H1 (cell line): ENCODE data around the gene TNFAIP8.

ENCODE experiments used
- BACH1 ChIP-seq: IDR thresholded peaks from 2 replicates; pipeline ENCODE4 v1.6.1; 2012; ENCODE audit warnings: low read length, improper control_type of control experiment
- EZH2 ChIP-seq: fragments of 200-600 bp; sonication (generic); IDR thresholded peaks from 2 replicates; pipeline ENCODE4 v1.7.1; 2012; ENCODE audit warnings: low read depth, mild to moderate bottlenecking, moderate library complexity, low read length, inconsistent platforms; ENCODE audit not compliant: severe bottlenecking
- JUND ChIP-seq: IDR thresholded peaks from 2 replicates; pipeline ENCODE4 v1.6.1; 2011; ENCODE audit warnings: mild to moderate bottlenecking, improper control_type of control experiment, low read length
- POLR2A ChIP-seq, 2 experiments: IDR thresholded peaks; 1 replicate in 1 of 2; 2 replicates in 1 of 2; pipeline ENCODE4 v1.6.1; 2011; ENCODE audit warnings: low read depth in 2 of 2, low read length in 2 of 2, mild to moderate bottlenecking in 2 of 2; ENCODE audit errors: control extremely low read depth in 1 of 2
- RAD21 ChIP-seq, 2 experiments: IDR thresholded peaks in 1 of 2; conservative IDR thresholded peaks in 1 of 2; 2 replicates each; pipeline ENCODE4 v1.6.1; 2011; ENCODE audit warnings: low read depth in 2 of 2, low read length in 2 of 2, improper control_type of control experiment in 1 of 2, inconsistent platforms in 1 of 2, mild to moderate bottlenecking in 1 of 2, moderate library complexity in 1 of 2
- SIN3A ChIP-seq, 2 experiments: IDR thresholded peaks in 1 of 2; conservative IDR thresholded peaks in 1 of 2; 2 replicates each; pipeline ENCODE4 v1.6.1; 2011 to 2012; ENCODE audit warnings: low read length in 2 of 2, improper control_type of control experiment in 1 of 2, low read depth in 1 of 2, mild to moderate bottlenecking in 1 of 2
- SP1 ChIP-seq: IDR thresholded peaks from 2 replicates; pipeline ENCODE4 v1.6.1; 2011; ENCODE audit warnings: low read depth, low read length
- TEAD4 ChIP-seq: IDR thresholded peaks from 2 replicates; pipeline ENCODE4 v1.6.1; 2012; ENCODE audit warnings: low read depth, low read length, inconsistent platforms, mixed read lengths
- TF ChIP-seq, protein P1 (sequence below), 3 experiments: IDR thresholded peaks; 1 replicate in 2 of 3; 2 replicates in 1 of 3; pipeline versions ENCODE4 v1.5.1 to v1.6.1; 2011; ENCODE audit warnings: low read length in 3 of 3, mild to moderate bottlenecking in 3 of 3, inconsistent platforms in 2 of 3, low read depth in 1 of 3, moderate library complexity in 1 of 3; ENCODE audit not compliant: insufficient read depth in 1 of 3; ENCODE audit errors: control extremely low read depth in 1 of 3

DNA sequence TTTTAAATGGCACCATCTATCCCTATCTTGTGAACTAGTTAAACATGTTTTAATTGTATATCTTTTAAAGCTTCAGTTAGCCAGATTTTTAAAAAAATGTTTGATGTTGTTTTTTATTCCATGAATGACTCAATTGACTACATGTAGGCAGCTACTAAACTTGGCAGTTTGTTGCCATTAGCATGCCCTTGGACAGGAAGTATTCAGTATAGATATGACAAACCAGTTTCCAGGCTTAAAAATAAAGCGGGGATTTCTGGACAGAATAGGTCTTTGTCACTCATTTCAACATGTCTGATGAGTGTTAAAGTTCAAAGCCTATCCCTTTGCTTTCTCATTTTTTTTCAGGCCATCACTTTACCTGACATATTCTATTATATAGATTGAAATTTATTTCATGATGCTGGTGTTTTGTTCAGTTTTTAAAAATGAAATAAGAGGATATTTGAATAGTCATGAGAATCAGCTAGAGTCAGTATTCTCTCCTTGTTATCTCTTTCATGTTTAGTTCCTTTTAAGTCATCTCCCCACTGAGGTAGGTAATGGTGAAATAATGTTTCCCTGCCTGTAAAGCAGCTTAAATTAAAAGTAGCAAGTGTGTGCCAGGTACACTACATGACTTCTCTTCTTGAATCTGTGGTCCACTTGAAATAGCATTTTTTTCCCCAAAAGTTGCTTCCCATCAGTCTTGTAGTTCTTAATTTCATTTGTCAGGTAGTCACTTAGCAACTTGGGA, 11.9 kb downstream of the TNFAIP8 start:
- TF ChIP-seq POLR2A (IDR thresholded peaks at IDR 0.05; ENCODE audit: control extremely low read depth in 1 of 2, low read depth in 2 of 2, low read length in 2 of 2) (no peak), JUND (no peak), SP1 (no peak), EZH2 (no peak), RAD21 (IDR thresholded peaks at IDR 0.05 in 1 of 2, conservative IDR thresholded peaks at IDR 0.05 in 1 of 2; ENCODE audit: low read depth in 2 of 2, low read length in 2 of 2) (no peak), BACH1 (no peak), TEAD4 (no peak), SIN3A (conservative IDR thresholded peaks at IDR 0.05 in 1 of 2, IDR thresholded peaks at IDR 0.05 in 1 of 2; ENCODE audit: low read depth in 1 of 2, low read length in 2 of 2) (no peak)
- TF ChIP-seq, protein P1, sequence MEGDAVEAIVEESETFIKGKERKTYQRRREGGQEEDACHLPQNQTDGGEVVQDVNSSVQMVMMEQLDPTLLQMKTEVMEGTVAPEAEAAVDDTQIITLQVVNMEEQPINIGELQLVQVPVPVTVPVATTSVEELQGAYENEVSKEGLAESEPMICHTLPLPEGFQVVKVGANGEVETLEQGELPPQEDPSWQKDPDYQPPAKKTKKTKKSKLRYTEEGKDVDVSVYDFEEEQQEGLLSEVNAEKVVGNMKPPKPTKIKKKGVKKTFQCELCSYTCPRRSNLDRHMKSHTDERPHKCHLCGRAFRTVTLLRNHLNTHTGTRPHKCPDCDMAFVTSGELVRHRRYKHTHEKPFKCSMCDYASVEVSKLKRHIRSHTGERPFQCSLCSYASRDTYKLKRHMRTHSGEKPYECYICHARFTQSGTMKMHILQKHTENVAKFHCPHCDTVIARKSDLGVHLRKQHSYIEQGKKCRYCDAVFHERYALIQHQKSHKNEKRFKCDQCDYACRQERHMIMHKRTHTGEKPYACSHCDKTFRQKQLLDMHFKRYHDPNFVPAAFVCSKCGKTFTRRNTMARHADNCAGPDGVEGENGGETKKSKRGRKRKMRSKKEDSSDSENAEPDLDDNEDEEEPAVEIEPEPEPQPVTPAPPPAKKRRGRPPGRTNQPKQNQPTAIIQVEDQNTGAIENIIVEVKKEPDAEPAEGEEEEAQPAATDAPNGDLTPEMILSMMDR (IDR thresholded peaks at IDR 0.05; ENCODE audit: control extremely low read depth in 1 of 3, insufficient read depth in 1 of 3, low read depth in 1 of 3, low read length in 3 of 3) = no peak
